Astrocyte of the cerebellum (primary cell): Measurements from ENCODE around the gene SECISBP2L.

ENCODE experiments used
- DNase-seq: peaks from one replicate; pipeline ENCODE4 v3.0.0-alpha.2; 2011; ENCODE audit warnings: low read depth
- H3K4me3 ChIP-seq: 2 replicates; pipeline ENCODE4 v1.5.1; 2011; ENCODE audit warnings: mild to moderate bottlenecking, low read depth, low read length, moderate library complexity
- in situ Hi-C: cut with HindIII; loops from 2 replicates; pipeline ENCODE4 v1.10.0; 2017; ENCODE audit warnings: low sequenced_read_pairs
- TF ChIP-seq, protein P1 (sequence below): IDR thresholded peaks from 2 replicates; pipeline ENCODE4 v1.5.1; 2012; ENCODE audit warnings: low read length, low read depth, moderate library complexity, mild to moderate bottlenecking; ENCODE audit errors: missing control alignments

SECISBP2L gene

DNA sequence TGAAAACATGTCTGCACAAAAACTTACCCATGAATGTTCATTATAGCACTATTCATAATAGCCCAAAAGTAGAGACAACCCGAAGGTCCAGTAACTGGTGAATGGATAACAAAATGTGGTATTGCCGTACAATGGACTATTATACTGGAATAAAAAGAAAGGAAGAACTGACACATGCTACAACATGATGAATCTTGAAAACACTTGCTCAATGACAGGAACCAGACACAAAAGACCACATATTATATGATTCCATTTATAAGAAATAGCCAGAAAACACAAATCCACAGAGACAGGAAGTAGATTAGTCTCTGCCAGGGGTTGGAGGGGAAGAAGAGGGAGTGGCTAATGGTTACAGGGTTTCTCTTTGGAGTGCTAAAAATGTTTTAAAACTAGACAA, 100.9 kb downstream of the SECISBP2L start:
- TF ChIP-seq, protein P1, sequence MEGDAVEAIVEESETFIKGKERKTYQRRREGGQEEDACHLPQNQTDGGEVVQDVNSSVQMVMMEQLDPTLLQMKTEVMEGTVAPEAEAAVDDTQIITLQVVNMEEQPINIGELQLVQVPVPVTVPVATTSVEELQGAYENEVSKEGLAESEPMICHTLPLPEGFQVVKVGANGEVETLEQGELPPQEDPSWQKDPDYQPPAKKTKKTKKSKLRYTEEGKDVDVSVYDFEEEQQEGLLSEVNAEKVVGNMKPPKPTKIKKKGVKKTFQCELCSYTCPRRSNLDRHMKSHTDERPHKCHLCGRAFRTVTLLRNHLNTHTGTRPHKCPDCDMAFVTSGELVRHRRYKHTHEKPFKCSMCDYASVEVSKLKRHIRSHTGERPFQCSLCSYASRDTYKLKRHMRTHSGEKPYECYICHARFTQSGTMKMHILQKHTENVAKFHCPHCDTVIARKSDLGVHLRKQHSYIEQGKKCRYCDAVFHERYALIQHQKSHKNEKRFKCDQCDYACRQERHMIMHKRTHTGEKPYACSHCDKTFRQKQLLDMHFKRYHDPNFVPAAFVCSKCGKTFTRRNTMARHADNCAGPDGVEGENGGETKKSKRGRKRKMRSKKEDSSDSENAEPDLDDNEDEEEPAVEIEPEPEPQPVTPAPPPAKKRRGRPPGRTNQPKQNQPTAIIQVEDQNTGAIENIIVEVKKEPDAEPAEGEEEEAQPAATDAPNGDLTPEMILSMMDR, result no peak
- no peak overlapping the region for H3K4me3 ChIP-seq
- in situ Hi-C loops, result no loop called here
- DNase-seq, result no peak

DNA sequence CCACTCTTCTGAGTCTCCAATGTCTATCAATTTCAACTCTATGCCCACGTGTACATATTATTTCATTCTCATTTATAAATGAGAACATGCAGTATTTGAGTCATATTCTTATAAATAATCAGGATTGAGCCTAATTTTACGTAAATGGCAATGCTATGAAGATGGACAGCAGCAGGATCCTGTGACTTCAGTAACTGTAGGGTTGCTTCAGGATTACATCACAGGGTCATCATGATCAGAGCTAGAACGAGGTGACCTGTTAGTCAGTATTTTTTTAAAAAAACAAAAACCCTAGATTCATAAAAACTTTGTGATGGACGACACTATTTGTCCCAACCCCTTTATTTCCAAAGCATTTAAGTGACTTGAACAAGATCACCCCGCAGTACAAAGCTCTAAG, 104.3 kb downstream of the SECISBP2L start:
- in situ Hi-C loops, result loop anchor here (5.0 kb wide), 1 partner anchor 65 kb away; the partner anchor contains the start of gene EID1
- TF ChIP-seq, protein P1, result no peak

DNA sequence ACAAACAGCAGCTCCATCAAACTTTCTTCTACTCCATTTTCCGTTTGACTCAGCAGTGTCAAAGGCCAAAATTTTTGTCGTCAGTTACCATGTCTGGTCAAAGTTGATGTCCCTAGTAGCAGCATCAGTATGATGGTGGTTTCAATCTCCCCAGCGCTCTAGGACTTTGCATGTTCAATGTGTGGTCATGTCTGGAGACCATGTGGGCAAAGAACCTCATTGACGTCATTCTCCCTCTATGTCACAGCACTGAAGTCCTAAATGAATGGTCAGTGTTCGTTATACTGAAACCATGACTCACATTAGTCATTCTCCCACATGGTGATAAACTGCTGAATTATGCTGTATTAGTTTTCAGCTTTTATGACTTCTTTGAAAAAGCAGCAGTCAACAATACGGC, 105.7 kb downstream of the SECISBP2L start:
- peak; percentile 93 for DNase-seq
- TF ChIP-seq, protein P1, result no peak
- in situ Hi-C loops, result loop anchor here (5.0 kb wide), 1 partner anchor 63 kb away; the partner anchor contains the start of gene EID1
- H3K4me3 ChIP-seq, result no peak overlapping the region

More for the DNA sequence above, 104.3 kb downstream of the SECISBP2L start:
- no peak overlapping the region for H3K4me3 ChIP-seq
- no peak for DNase-seq

DNA sequence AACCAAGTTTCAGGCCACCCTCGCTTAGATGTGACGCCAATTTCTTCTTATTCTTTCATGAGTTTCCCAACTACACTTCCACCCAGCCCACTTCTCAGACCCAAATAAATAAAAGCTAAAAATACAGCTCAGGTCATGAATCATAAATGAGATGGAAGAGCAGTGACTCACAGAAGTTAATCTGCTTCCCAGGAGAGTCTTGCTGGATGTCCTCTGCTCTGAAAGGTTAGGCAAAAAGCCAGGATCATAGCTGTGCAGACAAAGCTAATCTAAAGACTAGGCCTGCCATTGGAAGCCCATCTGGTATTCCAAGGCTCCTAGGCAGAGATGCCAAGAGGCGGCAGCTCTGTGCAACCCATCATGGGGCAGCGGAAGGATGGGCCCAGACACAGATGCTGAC, 106.6 kb downstream of the SECISBP2L start:
- in situ Hi-C loops, result loop anchor here (5.0 kb wide), 1 partner anchor 62 kb away; the partner anchor contains the start of gene EID1
- peak; percentile 83 for DNase-seq
- no peak overlapping the region for H3K4me3 ChIP-seq
- TF ChIP-seq, protein P1, result no peak
